ENCODE measurements around the gene TMPRSS9. TPM values are rescaled to one million over a fixed set of nuclear protein-coding genes. Genes with fewer than 3 reads are reported as not detected.

Gene TMPRSS9
- total and polyA plus RNA-seq, 11 donors, result 0.09 to 0.19 TPM; not detected in 9

GRCh38 chr19:2353887-2354592 lies 6.0 kb upstream of the TMPRSS9 start:
- no peak for TF ChIP-seq POLR2A (IDR thresholded peaks at IDR 0.05)
- TF ChIP-seq CTCF (IDR thresholded peaks at IDR 0.05), result no peak
- WGBS, 4 donors, result 90 to 94% (median 92%) methylated on average over 33 to 34 of the region's 34 CpGs

GRCh38 chr19:2354670-2355069 lies 5.4 kb upstream of the TMPRSS9 start:
- intact Hi-C loops (cut with DNase I), result no loop called here
- WGBS, 4 donors, result 79 to 93% (median 92%) methylated on average over 12 to 17 of the region's 17 CpGs
- Histone ChIP-seq H3K27ac (no peak overlapping the region), H3K4me1 (no peaks in the 10 kb centered on the region), H3K4me3 (no peak overlapping the region), H3K36me3 (peaks cover 0 to 34% (median 17%) of the 10 kb centered on the region in 9 donors), H3K9me3 (no peaks in the 10 kb centered on the region), H3K27me3 (peaks cover 0 to under 1% (median 0%) of the 10 kb centered on the region in 9 donors)
- ATAC-seq (no peak), DNase-seq (no peak)
- TF ChIP-seq POLR2A (IDR thresholded peaks at IDR 0.05) (no peak), CTCF (IDR thresholded peaks at IDR 0.05) (no peak)

More at GRCh38 chr19:2353887-2354592, 6.0 kb upstream of the TMPRSS9 start:
- DNase-seq, result no peak
- Histone ChIP-seq H3K27me3 (no peaks in the 10 kb centered on the region), H3K4me1 (no peaks in the 10 kb centered on the region), H3K27ac (no peak overlapping the region), H3K36me3 (peaks cover 0 to 34% (median 17%) of the 10 kb centered on the region in 9 donors), H3K4me3 (no peak overlapping the region), H3K9me3 (no peaks in the 10 kb centered on the region)
- ATAC-seq, result no peak
- intact Hi-C loops (cut with DNase I), result no loop called here

DNA sequence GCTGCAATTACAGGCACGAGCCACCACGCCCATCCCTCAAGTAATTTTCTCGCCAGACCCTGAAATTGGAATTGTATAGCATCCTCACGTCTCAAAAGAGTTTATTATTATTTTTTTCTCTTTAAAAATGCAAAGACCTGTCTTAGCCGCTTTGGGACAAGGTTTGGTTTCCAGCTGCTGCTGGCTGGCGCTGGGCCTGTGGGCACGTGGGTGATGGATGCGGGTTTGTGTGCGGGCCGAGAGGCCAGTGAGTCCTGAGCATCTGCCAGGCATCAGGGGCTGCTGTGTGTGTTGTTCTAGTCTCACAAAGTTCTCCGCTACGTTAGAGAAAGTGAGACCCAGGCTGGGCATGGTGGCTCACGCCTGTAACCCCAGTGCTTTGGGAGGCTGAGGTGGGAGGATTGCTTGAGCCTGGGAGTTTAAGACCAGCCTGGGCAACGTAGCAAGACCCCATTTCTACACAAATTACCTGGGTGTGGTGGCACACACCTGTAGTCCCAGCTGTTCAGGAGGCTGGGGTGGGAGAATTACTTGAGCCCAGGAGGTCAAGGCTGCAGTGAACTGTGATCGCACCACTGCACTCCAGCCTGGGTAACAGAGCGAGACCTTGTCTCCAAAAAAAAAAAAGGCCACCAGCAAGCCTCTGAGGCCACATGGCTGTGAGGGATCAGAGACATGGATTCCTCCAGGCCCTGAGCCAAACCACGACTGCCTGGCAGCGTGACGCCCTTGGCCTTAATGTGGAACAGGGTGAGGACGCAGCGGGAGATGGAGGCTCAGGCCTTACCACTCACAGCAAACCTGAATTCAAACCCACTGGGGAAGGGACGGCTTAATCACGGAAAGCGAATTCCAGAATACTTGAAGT lies 4.7 kb upstream of the TMPRSS9 start:
- TF ChIP-seq POLR2A (IDR thresholded peaks at IDR 0.05), result no peak
- TF ChIP-seq CTCF (IDR thresholded peaks at IDR 0.05), result no peak
- H3K4me3 ChIP-seq, result no peak overlapping the region
- 92 to 96% (median 93%) methylated on average over 23 to 24 of the region's 24 CpGs for WGBS, 4 donors
- ATAC-seq (no peak), DNase-seq (no peak)
- H3K27ac ChIP-seq, result no peak overlapping the region
- no peaks in the 10 kb centered on the region for H3K4me1 ChIP-seq
- H3K27me3 ChIP-seq, result peaks cover 0 to 8% (median 1%) of the 10 kb centered on the region in 9 donors
- intact Hi-C loops (cut with DNase I), result no loop called here
- peaks cover 0 to 32% (median 17%) of the 10 kb centered on the region in 9 donors for H3K36me3 ChIP-seq
- no peaks in the 10 kb centered on the region for H3K9me3 ChIP-seq

GRCh38 chr19:2356036-2356646 lies 3.9 kb upstream of the TMPRSS9 start:
- Histone ChIP-seq H3K4me3 (no peak overlapping the region), H3K4me1 (no peaks in the 10 kb centered on the region), H3K27ac (no peak overlapping the region), H3K9me3 (no peaks in the 10 kb centered on the region), H3K27me3 (peaks cover 0 to 15% (median 5%) of the 10 kb centered on the region in 9 donors), H3K36me3 (peaks cover 0 to 27% (median 13%) of the 10 kb centered on the region in 9 donors)
- DNase-seq (no peak), ATAC-seq (peak in 1 of 4 donors; percentile 8)
- TF ChIP-seq CTCF (IDR thresholded peaks at IDR 0.05) (no peak), POLR2A (IDR thresholded peaks at IDR 0.05) (no peak)
- intact Hi-C loops (cut with DNase I), result no loop called here
- WGBS, 4 donors, result 82 to 86% (median 84%) methylated on average over 10 to 21 of the region's 21 CpGs

All from heart left ventricle (tissue), 16 donors.